ENCODE results near the gene INTS12. TPM values are rescaled to one million over a fixed set of nuclear protein-coding genes. Genes with fewer than 3 reads are reported as not detected.
A peak's percentile ranks its signal among the peaks of the same experiment; 100 is the strongest.

INTS12 gene
- total RNA-seq, 4 donors from 2014 or later = 19.1 to 24.5 (median 22.9) TPM

- intact Hi-C loops (cut with DNase I) = no loop called here
- no peaks in the 10 kb centered on the region for H3K9me3 ChIP-seq
- H3K27me3 ChIP-seq = no peaks in the 10 kb centered on the region
- 50% methylated on average over 1 of the region's 1 CpG for WGBS
- H3K27ac ChIP-seq (replicated peaks in 1 of 4) = no peak overlapping the region
- TF ChIP-seq EP300 (IDR thresholded peaks at IDR 0.05) = no peak
- no peak for TF ChIP-seq CTCF (IDR thresholded peaks at IDR 0.05)
- no peak for TF ChIP-seq POLR2A (IDR thresholded peaks at IDR 0.05; ENCODE audit: low read depth)
- no peak for TF ChIP-seq POLR2AphosphoS5 (IDR thresholded peaks at IDR 0.05)
- no peak overlapping the region for H3K4me3 ChIP-seq
- H3K36me3 ChIP-seq = no peaks in the 10 kb centered on the region
- H3K4me1 ChIP-seq = peaks cover 0 to 7% (median 3%) of the 10 kb centered on the region in 4 donors
- DNase-seq (ENCODE audit: extremely low spot score) = no peak
Measured at GRCh38 chr4:105650190-105650589, 58.3 kb downstream of the INTS12 start.

GRCh38 chr4:105645440-105645839, 63.0 kb downstream of the INTS12 start:
- 41% methylated on average over 1 of the region's 1 CpG for WGBS

GRCh38 chr4:105644257-105644656, 64.2 kb downstream of the INTS12 start:
- no peaks in the 10 kb centered on the region for H3K9me3 ChIP-seq
- no peak for DNase-seq (ENCODE audit: extremely low spot score)
- TF ChIP-seq CTCF (IDR thresholded peaks at IDR 0.05) = no peak
- no peak for TF ChIP-seq POLR2AphosphoS5 (IDR thresholded peaks at IDR 0.05)
- no peak for TF ChIP-seq POLR2A (IDR thresholded peaks at IDR 0.05; ENCODE audit: low read depth)
- no peak for TF ChIP-seq EP300 (IDR thresholded peaks at IDR 0.05)
- H3K36me3 ChIP-seq = no peaks in the 10 kb centered on the region
- intact Hi-C loops (cut with DNase I) = no loop called here
- 53% methylated on average over 2 of the region's 2 CpGs for WGBS
- no peak overlapping the region for H3K4me3 ChIP-seq
- H3K27ac ChIP-seq (replicated peaks in 1 of 4) = no peak overlapping the region
- no peaks in the 10 kb centered on the region for H3K27me3 ChIP-seq
- H3K4me1 ChIP-seq = no peaks in the 10 kb centered on the region

More at GRCh38 chr4:105645440-105645839, 63.0 kb downstream of the INTS12 start:
- no peak overlapping the region for H3K27ac ChIP-seq (replicated peaks in 1 of 4)
- no peaks in the 10 kb centered on the region for H3K9me3 ChIP-seq
- H3K27me3 ChIP-seq = no peaks in the 10 kb centered on the region
- H3K4me3 ChIP-seq = no peak overlapping the region
- H3K36me3 ChIP-seq = no peaks in the 10 kb centered on the region
- H3K4me1 ChIP-seq = no peaks in the 10 kb centered on the region
- no peak for DNase-seq (ENCODE audit: extremely low spot score)
- intact Hi-C loops (cut with DNase I) = no loop called here
- no peak for TF ChIP-seq CTCF (IDR thresholded peaks at IDR 0.05)

DNA sequence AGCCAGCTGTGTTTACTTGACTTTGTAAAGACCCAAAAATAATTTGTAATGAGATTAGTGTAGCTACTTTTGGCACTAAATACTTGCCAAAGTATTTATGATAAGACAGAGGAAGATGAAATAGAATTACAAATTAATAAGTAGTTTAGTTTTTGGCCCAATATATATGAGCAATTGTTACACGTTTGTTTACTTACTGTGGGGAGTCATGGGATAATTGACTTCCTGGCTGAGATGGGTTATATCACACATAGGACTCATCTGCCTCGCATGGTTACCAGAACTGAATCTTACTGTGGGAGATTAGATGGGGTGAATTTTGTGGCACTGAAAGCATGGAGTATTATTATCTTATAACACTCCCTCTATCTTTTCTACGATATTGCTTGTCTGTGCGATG, 66.6 kb downstream of the INTS12 start:
- Histone ChIP-seq H3K4me3 (no peak overlapping the region), H3K36me3 (no peaks in the 10 kb centered on the region), H3K27me3 (no peaks in the 10 kb centered on the region), H3K9me3 (no peaks in the 10 kb centered on the region), H3K4me1 (peaks cover 8 to 11% (median 9%) of the 10 kb centered on the region in 4 donors), H3K27ac (replicated peaks in 1 of 4) (no peak overlapping the region)
- TF ChIP-seq POLR2A (IDR thresholded peaks at IDR 0.05; ENCODE audit: low read depth) (no peak), EP300 (IDR thresholded peaks at IDR 0.05) (no peak), CTCF (IDR thresholded peaks at IDR 0.05) (no peak), POLR2AphosphoS5 (IDR thresholded peaks at IDR 0.05) (no peak)
- 76% methylated on average over 4 of the region's 4 CpGs for WGBS
- intact Hi-C loops (cut with DNase I) = no loop called here
- no peak for DNase-seq (ENCODE audit: extremely low spot score)

DNA sequence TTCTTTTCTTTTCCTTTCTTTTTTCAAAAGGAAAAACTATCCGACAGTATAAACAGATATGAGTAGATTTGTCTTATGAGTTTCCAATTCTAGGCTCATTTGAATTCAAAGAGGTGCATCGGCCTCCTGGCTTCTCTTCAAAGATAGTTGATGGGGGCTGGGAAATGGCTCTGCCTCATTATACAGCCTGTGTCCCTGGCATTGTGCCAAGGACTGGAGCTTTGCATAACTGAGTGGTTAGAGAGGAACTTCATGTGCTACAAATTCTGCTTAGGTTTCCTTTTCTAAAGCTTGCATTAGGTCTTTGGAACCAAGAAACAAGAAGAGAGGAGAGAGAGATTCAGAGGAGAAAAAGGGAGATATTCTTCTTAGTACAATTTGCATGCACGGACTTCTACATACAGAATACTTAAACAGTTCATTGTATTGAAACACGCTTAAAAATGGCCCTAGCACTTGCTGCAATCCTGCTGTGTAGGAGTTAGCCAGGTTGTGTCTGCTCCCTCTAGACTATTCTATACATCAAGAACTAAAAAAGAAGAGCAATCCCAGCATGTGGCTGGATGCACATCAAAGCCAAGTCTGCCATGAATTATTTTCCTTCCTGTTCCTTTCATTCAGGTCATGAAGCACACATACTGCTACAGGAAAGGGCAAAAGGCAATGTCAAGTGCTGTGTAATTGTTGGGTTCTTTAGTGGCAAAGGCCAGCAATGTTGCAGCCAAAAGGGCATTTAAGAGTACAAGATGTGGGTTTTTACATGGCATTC, 70.9 kb downstream of the INTS12 start:
- 40% methylated on average over 4 of the region's 4 CpGs for WGBS
- Histone ChIP-seq H3K27me3 (no peaks in the 10 kb centered on the region), H3K4me3 (no peak overlapping the region), H3K27ac (replicated peaks in 1 of 4) (peak overlapping the region in 1 of 4 donors; percentile 2), H3K9me3 (no peaks in the 10 kb centered on the region), H3K36me3 (no peaks in the 10 kb centered on the region), H3K4me1 (peaks cover 8 to 32% (median 19%) of the 10 kb centered on the region in 4 donors)
- intact Hi-C loops (cut with DNase I) = no loop called here
- no peak for TF ChIP-seq EP300 (IDR thresholded peaks at IDR 0.05)
- no peak for TF ChIP-seq CTCF (IDR thresholded peaks at IDR 0.05)
- peak in 1 of 2 donors; percentile 27 for TF ChIP-seq POLR2AphosphoS5 (IDR thresholded peaks at IDR 0.05)
- TF ChIP-seq POLR2A (IDR thresholded peaks at IDR 0.05; ENCODE audit: low read depth) = no peak
- no peak for DNase-seq (ENCODE audit: extremely low spot score)
